Femur (tissue), 1 donor: ENCODE results near the gene SLC29A3.
A peak's percentile ranks its signal among the peaks of the same experiment; 100 is the strongest.
"Not testable (repeated sequence)": the region's sequence is repeated elsewhere in the genome, so short reads cannot be mapped to it uniquely, and the experiment has no call there.

Source experiments
- DNase-seq: peaks from one replicate; pipeline ENCODE4 v3.0.0-alpha.2; 2017

SLC29A3 gene

GRCh38 chr10:71319042-71319799 is at the start of gene SLC29A3:
SLC29A3 (plus strand) TSS chr10:71319259; CDS start chr10:71319310, 51 bp downstream.
- peak; percentile 89 for DNase-seq

- no peak for DNase-seq
Measured at GRCh38 chr10:71269301-71270288, 49.5 kb upstream of the SLC29A3 start.

GRCh38 chr10:71270301-71271220 is 48.5 kb upstream of the SLC29A3 start:
- no peak for DNase-seq

- DNase-seq = no peak
Measured at GRCh38 chr10:71271662-71272055, 47.4 kb upstream of the SLC29A3 start.

- no peak for DNase-seq
Measured at GRCh38 chr10:71272056-71272771, 46.8 kb upstream of the SLC29A3 start.

- DNase-seq = not testable (repeated sequence)
Measured at GRCh38 chr10:71272974-71273373, 46.1 kb upstream of the SLC29A3 start.

- DNase-seq = no peak
Measured at GRCh38 chr10:71273506-71273905, 45.6 kb upstream of the SLC29A3 start.

GRCh38 chr10:71274901-71275796 is 43.9 kb upstream of the SLC29A3 start:
- no peak for DNase-seq

- no peak for DNase-seq
Measured at GRCh38 chr10:71276873-71277272, 42.2 kb upstream of the SLC29A3 start.

GRCh38 chr10:71277914-71278665 is 41.0 kb upstream of the SLC29A3 start:
- DNase-seq = no peak

- no peak for DNase-seq
Measured at GRCh38 chr10:71278691-71279588, 40.1 kb upstream of the SLC29A3 start.

GRCh38 chr10:71279590-71280170 is 39.4 kb upstream of the SLC29A3 start:
- no peak for DNase-seq

GRCh38 chr10:71280216-71280615 is 38.8 kb upstream of the SLC29A3 start:
- no peak for DNase-seq

- no peak for DNase-seq
Measured at GRCh38 chr10:71280825-71281224, 38.2 kb upstream of the SLC29A3 start.

- DNase-seq = no peak
Measured at GRCh38 chr10:71281646-71282322, 37.3 kb upstream of the SLC29A3 start.

- DNase-seq = no peak
Measured at GRCh38 chr10:71282323-71282680, 36.8 kb upstream of the SLC29A3 start.

- no peak for DNase-seq
Measured at GRCh38 chr10:71283410-71283809, 35.6 kb upstream of the SLC29A3 start.

- DNase-seq = no peak
Measured at GRCh38 chr10:71283876-71284275, 35.2 kb upstream of the SLC29A3 start.
